HEK293T (cell line): ENCODE data around the gene OR6A2.

Source experiments
- ARNT ChIP-seq: fragments of 450-650 bp; IDR thresholded peaks from 2 replicates; pipeline ENCODE4 v1.6.1; 2017; ENCODE audit warnings: mild to moderate bottlenecking
- CTBP1 ChIP-seq: fragments of 450-650 bp; IDR thresholded peaks from 2 replicates; pipeline ENCODE4 v1.6.1; 2016; ENCODE audit warnings: borderline replicate concordance
- ELF4 ChIP-seq: fragments of 450-650 bp; IDR thresholded peaks from 2 replicates; pipeline ENCODE4 v1.6.1; 2017; ENCODE audit warnings: antibody characterized with exemption
- FOXA1 ChIP-seq: fragments of 450-650 bp; IDR thresholded peaks from 2 replicates; pipeline ENCODE4 v1.6.1; 2016; ENCODE audit warnings: mild to moderate bottlenecking
- LEF1 ChIP-seq: fragments of 450-650 bp; IDR thresholded peaks from 2 replicates; pipeline ENCODE4 v1.6.1; 2017; ENCODE audit warnings: mild to moderate bottlenecking, borderline replicate concordance
- SP1 ChIP-seq: fragments of 450-650 bp; IDR thresholded peaks from 2 replicates; pipeline ENCODE4 v1.6.1; 2017

- TF ChIP-seq ARNT (no peak), FOXA1 (no peak), LEF1 (no peak), ELF4 (no peak), CTBP1 (no peak), SP1 (no peak)
Observed at GRCh38 chr11:6824136-6824823, 24.8 kb upstream of the OR6A2 start.
